SIG-M5 (cell line): Measurements from ENCODE around the gene MATR3.
"Not testable (repeated sequence)": the region's sequence is repeated elsewhere in the genome, so short reads cannot be mapped to it uniquely, and the experiment has no call there.

ENCODE experiments used
- DNase-seq: peaks from one replicate; lab custom pipeline; 2025; lab: John Stamatoyannopoulos, UW

The MATR3 gene

DNA sequence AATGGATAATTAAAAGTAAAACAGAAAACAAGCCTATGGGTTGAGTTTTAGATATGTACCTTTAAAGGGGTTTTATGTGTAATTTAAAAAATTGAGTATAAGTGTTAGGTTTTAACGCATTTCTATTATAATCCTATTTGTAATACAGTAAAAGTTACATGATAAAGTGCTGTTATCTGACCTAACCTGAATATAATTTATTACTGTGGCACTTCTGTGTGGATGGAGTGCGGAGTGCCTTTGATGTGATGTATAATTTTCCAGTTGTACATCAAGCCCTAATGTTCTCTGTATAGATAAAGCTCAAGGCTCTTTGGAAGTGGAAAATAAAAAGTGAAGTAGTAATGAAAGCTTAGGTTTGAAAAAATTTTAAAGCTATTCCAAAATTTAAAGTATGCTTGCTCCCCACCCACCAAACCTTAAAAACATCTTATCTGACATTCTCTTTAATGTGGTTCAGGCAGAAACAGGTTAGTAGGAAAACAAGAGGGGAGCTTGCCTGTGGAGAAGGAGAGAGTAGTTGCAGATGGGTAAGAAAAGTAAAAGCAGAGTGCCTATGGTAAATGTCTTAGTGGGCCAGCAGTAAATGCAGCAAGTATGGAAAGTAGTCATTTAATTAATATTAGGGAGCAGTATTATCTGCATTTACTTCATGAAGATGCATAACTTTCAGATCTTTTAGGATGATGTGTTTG, 4.0 kb downstream of the MATR3 start:
- DNase-seq, result no peak

- DNase-seq, result no peak
Observed at GRCh38 chr5:139298242-139298641, 4.7 kb downstream of the MATR3 start.

DNA sequence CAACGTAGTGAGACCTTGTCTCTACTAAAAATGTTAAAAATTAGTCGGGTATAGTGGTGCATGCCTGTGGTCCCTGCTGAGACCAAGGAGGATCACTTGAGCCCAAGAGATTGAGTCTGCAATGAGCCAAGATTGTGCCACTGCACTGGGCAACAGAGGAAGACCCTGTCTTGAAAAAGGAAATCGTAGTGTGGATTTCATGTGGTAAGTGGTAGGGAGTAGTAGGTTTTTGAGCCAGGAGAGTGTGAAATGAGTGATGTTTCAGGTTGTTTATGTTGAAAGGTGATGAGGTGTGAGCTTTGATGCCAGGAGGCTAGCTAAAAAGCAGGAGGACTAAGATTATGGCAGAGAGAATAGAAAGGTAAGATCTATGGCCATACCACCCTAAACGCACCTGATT, 5.9 kb downstream of the MATR3 start:
- no peak for DNase-seq

GRCh38 chr5:139301808-139302499, 8.4 kb downstream of the MATR3 start:
- DNase-seq, result no peak

- DNase-seq, result no peak
Observed at GRCh38 chr5:139304391-139305324, 11.1 kb downstream of the MATR3 start.

- DNase-seq, result no peak
Observed at GRCh38 chr5:139306197-139306596, 12.7 kb downstream of the MATR3 start.

- DNase-seq, result no peak
Observed at GRCh38 chr5:139306628-139307379, 13.3 kb downstream of the MATR3 start.

- DNase-seq, result no peak
Observed at GRCh38 chr5:139308797-139309196, 15.3 kb downstream of the MATR3 start.

DNA sequence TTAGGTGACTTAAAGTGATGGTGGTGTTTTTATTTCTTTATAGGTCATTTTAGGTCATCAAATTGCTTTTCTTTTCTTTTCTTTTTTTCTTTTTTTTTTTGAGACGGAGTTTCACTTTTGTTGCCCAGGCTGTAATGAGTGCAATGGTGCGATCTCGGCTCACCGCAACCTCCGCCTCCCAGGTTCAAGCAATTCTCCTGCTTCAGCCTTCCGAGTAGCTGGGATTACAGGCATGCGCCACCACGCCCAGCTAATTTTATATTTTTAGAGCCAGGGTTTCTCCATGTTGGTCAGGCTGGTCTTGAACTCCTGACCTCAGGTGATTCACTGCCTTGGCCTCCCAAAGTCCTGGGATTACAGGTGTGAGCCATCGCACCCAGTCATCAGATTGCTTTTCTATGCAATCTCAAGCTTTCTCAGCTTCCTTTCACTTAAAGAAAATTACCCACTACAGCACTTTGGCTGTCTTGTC, 17.2 kb downstream of the MATR3 start:
- not testable (repeated sequence) for DNase-seq

DNA sequence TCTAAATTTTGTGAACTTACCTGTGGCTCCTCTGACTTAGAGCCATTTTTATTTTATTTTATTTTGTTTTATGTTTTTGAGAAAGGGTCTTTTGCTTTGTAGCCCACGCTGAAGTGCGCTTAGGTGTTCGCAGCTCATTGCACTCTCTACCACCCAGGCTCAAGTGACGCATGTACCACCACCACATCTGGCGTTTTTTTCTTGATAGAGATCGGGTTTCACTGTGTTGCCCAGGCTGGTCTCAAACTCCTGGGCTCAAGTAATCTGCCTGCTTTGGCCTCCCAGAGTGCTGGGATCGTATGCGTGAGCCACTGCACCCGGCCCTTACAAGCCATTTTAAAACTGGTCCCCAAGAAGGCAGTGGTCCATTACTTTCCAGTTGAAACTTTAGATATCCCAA, 18.5 kb downstream of the MATR3 start:
- no peak for DNase-seq

- no peak for DNase-seq
Observed at GRCh38 chr5:139314276-139314675, 20.7 kb downstream of the MATR3 start.

DNA sequence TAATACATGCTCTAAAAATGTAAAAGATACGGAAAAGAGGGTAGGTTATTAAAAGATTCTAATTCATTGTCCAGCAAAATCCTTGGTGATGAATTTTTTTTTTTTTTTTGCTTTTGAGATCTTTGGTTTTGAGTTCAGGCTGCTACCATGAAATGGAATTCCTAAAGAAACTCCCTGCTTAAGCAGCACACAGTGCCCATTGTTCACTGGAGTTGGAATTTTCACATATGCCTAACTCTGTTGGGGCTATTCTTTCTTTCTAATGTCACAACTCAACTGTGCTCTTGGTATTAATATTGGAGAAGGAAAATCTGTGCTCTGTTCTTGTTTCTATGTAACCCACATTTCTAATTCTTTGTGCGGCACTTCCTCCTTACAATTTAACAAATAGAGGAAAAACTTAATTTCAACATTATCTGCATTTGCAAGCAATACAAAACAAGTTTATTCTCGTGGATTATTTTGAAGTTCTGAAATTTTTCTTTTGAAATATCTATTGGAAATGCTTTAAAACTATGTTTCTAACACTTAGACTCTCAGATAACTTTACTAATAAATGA, 21.6 kb downstream of the MATR3 start:
- no peak for DNase-seq

- no peak for DNase-seq
Observed at GRCh38 chr5:139335811-139336210, 42.3 kb downstream of the MATR3 start.

DNA sequence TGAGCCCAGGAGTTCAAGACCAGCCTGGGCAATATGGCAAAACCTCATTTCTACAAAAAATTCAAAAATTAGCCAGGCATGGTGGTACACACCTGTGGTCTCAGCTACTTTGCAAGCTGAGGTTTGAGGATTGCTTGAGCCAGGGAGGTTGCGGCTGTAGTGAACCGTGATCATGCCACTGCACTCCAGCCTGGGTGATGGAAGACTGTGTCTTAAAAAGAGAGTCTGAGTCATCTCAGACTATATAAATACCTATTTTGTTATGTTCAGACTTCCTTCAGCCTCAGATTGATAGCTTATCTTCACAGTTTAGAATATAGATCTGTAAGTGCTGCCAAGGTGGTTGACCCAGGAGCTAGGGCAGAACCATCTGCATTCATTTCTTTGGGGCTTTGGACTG, 46.5 kb downstream of the MATR3 start:
- DNase-seq, result no peak

- DNase-seq, result no peak
Observed at GRCh38 chr5:139341187-139341688, 47.7 kb downstream of the MATR3 start.

GRCh38 chr5:139341689-139342422, 48.3 kb downstream of the MATR3 start, which contains the start of gene PAIP2:
Gene PAIP2 (plus strand): TSS chr5:139341854. CDS start chr5:139363785, 21,931 bp downstream.
- peak; percentile 91 for DNase-seq

GRCh38 chr5:139342423-139342723, 48.8 kb downstream of the MATR3 start:
- no peak for DNase-seq

- DNase-seq, result no peak
Observed at GRCh38 chr5:139343476-139343875, 49.9 kb downstream of the MATR3 start.

GRCh38 chr5:139344177-139344576, 50.6 kb downstream of the MATR3 start:
- no peak for DNase-seq

DNA sequence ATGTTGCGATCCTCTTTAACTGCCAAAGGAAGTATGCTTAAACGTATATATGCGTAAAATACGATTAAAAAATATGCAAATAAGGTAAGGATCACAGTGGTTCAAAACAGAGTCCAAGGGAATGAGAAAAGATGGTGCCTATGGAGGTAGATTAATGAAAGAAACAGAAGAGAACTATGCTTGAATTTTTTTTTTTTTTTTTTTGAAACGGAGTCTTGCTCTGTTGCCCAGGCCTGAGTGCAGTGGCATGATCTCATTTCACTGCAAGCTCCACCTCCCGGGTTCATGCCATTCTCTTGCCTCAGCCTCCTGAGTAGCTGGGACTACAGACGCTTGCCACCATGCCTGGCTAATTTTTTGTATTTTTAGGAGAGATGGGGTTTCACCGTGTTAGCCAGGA, 51.9 kb downstream of the MATR3 start:
- not testable (repeated sequence) for DNase-seq

DNA sequence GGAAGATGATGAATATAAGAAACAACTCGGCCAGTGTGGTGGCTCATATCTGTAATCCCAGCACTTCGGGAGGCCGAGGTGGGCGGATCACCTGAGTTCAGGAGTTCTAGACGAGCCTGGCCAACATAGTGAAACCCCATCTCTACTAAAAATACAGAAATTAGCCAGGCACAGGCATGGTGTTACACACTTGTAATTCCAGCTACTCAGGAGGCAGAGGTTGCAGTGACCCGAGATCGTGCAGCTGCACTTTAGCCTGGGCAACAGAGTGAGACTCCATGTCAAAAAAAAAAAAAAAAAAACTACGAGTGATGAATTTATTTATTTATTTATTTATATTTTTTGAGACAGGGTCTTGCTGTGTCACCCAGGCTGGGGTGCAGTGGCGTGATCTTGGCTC, 54.3 kb downstream of the MATR3 start:
- DNase-seq, result not testable (repeated sequence)
